OCI-M2 (cell line): Measurements from ENCODE around the gene SCN8A.

Experiments used
- DNase-seq: peaks from one replicate; lab custom pipeline; 2025; ENCODE audit not compliant: unreplicated experiment; lab: John Stamatoyannopoulos, UW

Gene SCN8A

GRCh38 chr12:51706206-51706605 is 115.2 kb downstream of the SCN8A start:
- no peak for DNase-seq

GRCh38 chr12:51714666-51715065 is 123.6 kb downstream of the SCN8A start:
- no peak for DNase-seq

GRCh38 chr12:51717326-51717925 is 126.4 kb downstream of the SCN8A start:
- DNase-seq: no peak

GRCh38 chr12:51721282-51721940 is 130.4 kb downstream of the SCN8A start:
- no peak for DNase-seq

- DNase-seq: no peak
These were observed 131.4 kb downstream of the SCN8A start for GRCh38 chr12:51722431-51722830.

- DNase-seq: no peak
These were observed 135.1 kb downstream of the SCN8A start for GRCh38 chr12:51726161-51726560.

- no peak for DNase-seq
These were observed 135.9 kb downstream of the SCN8A start for GRCh38 chr12:51726931-51727330.

- no peak for DNase-seq
These were observed 138.3 kb downstream of the SCN8A start for GRCh38 chr12:51729331-51729730.

GRCh38 chr12:51730745-51731144 is 139.7 kb downstream of the SCN8A start:
- DNase-seq: no peak

GRCh38 chr12:51740536-51740935 is 149.5 kb downstream of the SCN8A start:
- no peak for DNase-seq

GRCh38 chr12:51744235-51744634 is 153.2 kb downstream of the SCN8A start:
- no peak for DNase-seq

GRCh38 chr12:51744957-51745356 is 153.9 kb downstream of the SCN8A start:
- no peak for DNase-seq

GRCh38 chr12:51746416-51746815 is 155.4 kb downstream of the SCN8A start:
- DNase-seq: no peak

GRCh38 chr12:51748235-51748634 is 157.2 kb downstream of the SCN8A start:
- no peak for DNase-seq

- no peak for DNase-seq
These were observed 158.4 kb downstream of the SCN8A start for GRCh38 chr12:51749206-51749985.

GRCh38 chr12:51749986-51750317 is 158.9 kb downstream of the SCN8A start:
- no peak for DNase-seq

GRCh38 chr12:51751661-51752060 is 160.6 kb downstream of the SCN8A start:
- DNase-seq: no peak

- no peak for DNase-seq
These were observed 161.3 kb downstream of the SCN8A start for GRCh38 chr12:51752234-51752889.

GRCh38 chr12:51753980-51754675 is 163.1 kb downstream of the SCN8A start:
- no peak for DNase-seq

GRCh38 chr12:51755251-51755650 is 164.2 kb downstream of the SCN8A start:
- no peak for DNase-seq

- DNase-seq: no peak
These were observed 168.1 kb downstream of the SCN8A start for GRCh38 chr12:51759175-51759574.
